Colon (tissue), 2 donors: ENCODE measurements around the gene PAX6.

Experiments
- FAIRE-seq: peaks from 2 replicates; lab custom pipeline; 2012; peaks lifted over from hg19 to GRCh38; lab: Jason Lieb, UNC
- donor health status: control.
- donor health status: control.

PAX6 gene

GRCh38 chr11:31810779-31811647, at the start of gene PAX6:
Gene PAX6 (minus strand): TSS chr11:31811322. CDS start chr11:31806411, 4,911 bp downstream.
- no peak for FAIRE-seq

GRCh38 chr11:31860391-31860790, 49.3 kb upstream of the PAX6 start:
- FAIRE-seq = no peak

- no peak for FAIRE-seq
Measured at GRCh38 chr11:31856248-31856647, 45.1 kb upstream of the PAX6 start.

- FAIRE-seq = no peak
Measured at GRCh38 chr11:31855466-31855865, 44.3 kb upstream of the PAX6 start.

- no peak for FAIRE-seq
Measured at GRCh38 chr11:31850365-31850764, 39.2 kb upstream of the PAX6 start.

GRCh38 chr11:31847761-31848160, 36.6 kb upstream of the PAX6 start:
- FAIRE-seq = no peak

GRCh38 chr11:31845331-31845730, 34.2 kb upstream of the PAX6 start:
- FAIRE-seq = no peak

GRCh38 chr11:31844351-31844750, 33.2 kb upstream of the PAX6 start:
- no peak for FAIRE-seq

GRCh38 chr11:31841435-31841834, 30.3 kb upstream of the PAX6 start:
- no peak for FAIRE-seq

GRCh38 chr11:31834237-31834636, 23.1 kb upstream of the PAX6 start:
- no peak for FAIRE-seq

GRCh38 chr11:31830406-31830805, 19.3 kb upstream of the PAX6 start:
- FAIRE-seq = no peak

- FAIRE-seq = no peak
Measured at GRCh38 chr11:31828217-31828616, 17.1 kb upstream of the PAX6 start.

GRCh38 chr11:31827455-31828206, 16.5 kb upstream of the PAX6 start:
- no peak for FAIRE-seq

- FAIRE-seq = no peak
Measured at GRCh38 chr11:31826536-31827438, 15.7 kb upstream of the PAX6 start.

- no peak for FAIRE-seq
Measured at GRCh38 chr11:31825838-31826484, 14.8 kb upstream of the PAX6 start.

- FAIRE-seq = no peak
Measured at GRCh38 chr11:31824879-31825837, 14.0 kb upstream of the PAX6 start.

- FAIRE-seq = no peak
Measured at GRCh38 chr11:31824332-31824878, 13.3 kb upstream of the PAX6 start.

- FAIRE-seq = no peak
Measured at GRCh38 chr11:31823644-31824331, 12.7 kb upstream of the PAX6 start.

GRCh38 chr11:31822927-31823643, 12.0 kb upstream of the PAX6 start:
- no peak for FAIRE-seq
